ENCODE data around the gene ERP27. TPM values are rescaled to one million over a fixed set of nuclear protein-coding genes. Genes with fewer than 3 reads are reported as not detected.

The ERP27 gene
- total RNA-seq, 4 donors from 2014 or later = 0.88 to 24.3 (median 5.0) TPM; not detected in 1

DNA sequence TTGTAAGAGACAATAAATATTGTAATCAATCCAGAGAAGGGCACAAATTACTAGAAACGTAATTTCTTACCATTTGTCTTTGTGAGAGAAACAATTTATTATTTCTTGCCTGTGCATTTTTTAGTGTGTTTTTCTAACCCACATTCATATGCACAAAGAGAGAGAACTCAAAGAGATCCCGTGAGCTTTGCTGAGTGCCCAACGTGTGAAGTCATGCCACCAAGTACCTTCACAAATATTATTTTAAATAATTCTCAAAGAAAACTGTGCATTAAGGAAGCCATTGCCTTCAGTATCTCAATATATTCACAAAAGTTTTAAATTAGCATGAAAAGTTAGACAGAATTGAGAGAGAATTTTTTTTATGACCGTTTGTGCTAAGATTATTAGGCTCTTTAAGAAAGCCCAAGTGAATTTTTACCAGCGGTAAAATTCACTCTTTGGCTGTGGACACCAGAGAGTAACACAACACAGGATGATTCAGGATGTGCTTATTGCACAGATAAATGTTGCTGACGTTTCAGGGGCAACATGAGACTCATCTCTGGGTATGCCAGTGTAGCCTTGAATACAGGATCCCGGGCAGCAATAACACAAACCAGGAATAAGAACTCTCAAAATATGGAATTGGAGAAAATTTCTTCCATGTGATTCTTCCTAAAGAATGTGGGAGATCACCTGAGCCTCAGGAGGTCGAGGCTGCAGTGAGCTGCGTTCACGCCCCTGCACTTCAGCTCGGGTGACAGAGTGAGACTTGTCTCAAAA lies 20.2 kb upstream of the ERP27 start:
- Histone ChIP-seq H3K36me3 (no peaks in the 10 kb centered on the region), H3K27ac (peak overlapping the region; percentile 58 to 83 (median 68)), H3K9me3 (no peaks in the 10 kb centered on the region), H3K4me3 (replicated peaks in 1 of 3) (no peak overlapping the region), H3K27me3 (no peaks in the 10 kb centered on the region), H3K4me1 (peaks cover 3 to 19% of the 10 kb centered on the region in 2 donors)
- TF ChIP-seq POLR2A (IDR thresholded peaks at IDR 0.05) (no peak), CTCF (IDR thresholded peaks at IDR 0.05) (no peak)
- no peak for DNase-seq
- intact Hi-C loops (cut with DNase I) = no loop called here
- WGBS, 2 donors = 72 to 74% methylated on average over 11 of the region's 11 CpGs

GRCh38 chr12:14957551-14958168 lies 19.3 kb upstream of the ERP27 start:
- Histone ChIP-seq H3K9me3 (no peaks in the 10 kb centered on the region), H3K27me3 (no peaks in the 10 kb centered on the region), H3K27ac (peak overlapping the region; percentile 58 to 83 (median 68)), H3K4me3 (replicated peaks in 1 of 3) (no peak overlapping the region), H3K36me3 (no peaks in the 10 kb centered on the region), H3K4me1 (peaks cover 7 to 28% of the 10 kb centered on the region in 2 donors)
- intact Hi-C loops (cut with DNase I) = no loop called here
- no peak for DNase-seq
- no peak for TF ChIP-seq CTCF (IDR thresholded peaks at IDR 0.05)
- no peak for TF ChIP-seq POLR2A (IDR thresholded peaks at IDR 0.05)
- WGBS, 2 donors = 57 to 59% methylated on average over 5 of the region's 5 CpGs

DNA sequence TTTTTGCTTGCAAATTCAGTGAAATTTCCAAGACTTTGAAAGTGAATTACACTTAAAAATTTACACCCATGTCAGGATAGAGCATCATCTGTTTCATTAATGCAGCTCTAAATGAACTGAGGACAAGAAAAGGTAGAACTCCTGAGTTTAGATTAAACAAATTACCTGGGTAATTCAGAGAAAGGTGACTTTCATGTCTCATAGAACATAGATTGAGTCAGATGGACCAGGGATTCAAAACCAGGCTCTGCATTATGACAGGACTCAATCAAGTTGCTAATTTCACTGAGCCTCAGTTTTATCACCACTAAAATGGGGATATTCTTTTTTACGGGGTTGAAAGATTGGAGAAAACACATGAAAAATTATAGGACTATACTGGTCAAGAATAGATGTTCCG lies 18.6 kb upstream of the ERP27 start:
- no peaks in the 10 kb centered on the region for H3K27me3 ChIP-seq
- DNase-seq = no peak
- no peak overlapping the region for H3K4me3 ChIP-seq (replicated peaks in 1 of 3)
- no peak for TF ChIP-seq POLR2A (IDR thresholded peaks at IDR 0.05)
- TF ChIP-seq CTCF (IDR thresholded peaks at IDR 0.05) = no peak
- H3K9me3 ChIP-seq = no peaks in the 10 kb centered on the region
- 71 to 73% methylated on average over 2 of the region's 2 CpGs for WGBS, 2 donors
- peaks cover 13 to 35% of the 10 kb centered on the region in 2 donors for H3K4me1 ChIP-seq
- H3K36me3 ChIP-seq = no peaks in the 10 kb centered on the region
- intact Hi-C loops (cut with DNase I) = no loop called here
- H3K27ac ChIP-seq = peak overlapping the region; percentile 58 to 83 (median 68)

GRCh38 chr12:14956024-14956891 lies 17.9 kb upstream of the ERP27 start:
- Histone ChIP-seq H3K4me3 (replicated peaks in 1 of 3) (no peak overlapping the region), H3K27me3 (no peaks in the 10 kb centered on the region), H3K9me3 (no peaks in the 10 kb centered on the region), H3K36me3 (no peaks in the 10 kb centered on the region), H3K4me1 (peaks cover 16 to 42% of the 10 kb centered on the region in 2 donors), H3K27ac (peak overlapping the region; percentile 53 to 83 (median 58))
- TF ChIP-seq CTCF (IDR thresholded peaks at IDR 0.05) = no peak
- TF ChIP-seq POLR2A (IDR thresholded peaks at IDR 0.05) = no peak
- no peak for DNase-seq
- intact Hi-C loops (cut with DNase I) = no loop called here
- 69 to 88% methylated on average over 9 of the region's 9 CpGs for WGBS, 2 donors

All from thyroid gland (tissue), 4 donors.